ENCODE results near the gene FAM170B.

FAM170B gene

DNA sequence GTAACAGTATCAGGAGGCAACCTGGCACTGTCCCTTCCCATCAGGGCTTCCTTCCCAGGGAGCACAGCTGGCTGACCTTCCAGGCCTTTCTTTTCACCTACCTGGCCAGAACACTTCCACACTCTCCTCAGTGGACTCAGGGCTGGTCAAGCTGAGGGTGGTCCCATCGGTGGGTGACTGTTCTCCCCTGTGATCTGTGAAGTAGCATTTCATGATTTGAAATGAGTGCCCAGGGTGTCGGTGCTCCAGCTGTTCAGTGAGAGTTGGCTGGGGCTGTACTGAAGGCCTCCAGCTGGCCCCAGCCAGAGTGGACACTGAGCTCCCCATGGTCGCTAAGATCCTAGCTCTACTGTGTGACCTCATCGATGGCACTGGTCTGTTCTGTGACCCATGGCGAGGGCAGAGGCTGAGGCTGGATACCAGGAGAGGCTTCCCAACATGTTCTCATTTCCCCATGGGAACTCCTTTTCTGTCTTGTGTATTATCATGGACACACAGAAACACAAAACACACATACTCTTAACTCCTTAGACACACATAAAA, at the start of gene FAM170B:
FAM170B (minus strand) TSS at position 316 of the 543 bp plus-strand sequence; CDS start at position 213, 103 bp downstream.
- no peak for DNase-seq (ENCODE audit: low spot score)

DNA sequence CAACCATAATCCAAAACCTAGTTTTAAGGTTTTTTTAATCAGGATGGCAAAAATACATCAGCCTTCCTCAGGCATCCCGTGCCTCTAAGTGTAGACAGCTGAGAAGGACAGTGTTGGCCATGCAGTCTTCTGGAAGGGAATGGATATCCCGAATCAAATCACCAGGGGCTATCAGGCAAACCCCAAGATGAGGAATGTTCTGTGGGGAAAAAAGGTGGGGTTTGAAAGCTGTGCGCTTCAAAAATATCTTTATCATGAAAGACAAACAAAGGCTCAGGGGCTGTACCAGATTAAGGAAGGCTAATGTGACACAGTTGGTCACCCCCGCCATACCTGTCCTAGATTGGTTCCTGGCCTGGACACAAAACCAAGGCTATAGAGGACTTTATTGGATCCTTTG, 49.0 kb upstream of the FAM170B start:
- no peak for DNase-seq (ENCODE audit: low spot score)

DNA sequence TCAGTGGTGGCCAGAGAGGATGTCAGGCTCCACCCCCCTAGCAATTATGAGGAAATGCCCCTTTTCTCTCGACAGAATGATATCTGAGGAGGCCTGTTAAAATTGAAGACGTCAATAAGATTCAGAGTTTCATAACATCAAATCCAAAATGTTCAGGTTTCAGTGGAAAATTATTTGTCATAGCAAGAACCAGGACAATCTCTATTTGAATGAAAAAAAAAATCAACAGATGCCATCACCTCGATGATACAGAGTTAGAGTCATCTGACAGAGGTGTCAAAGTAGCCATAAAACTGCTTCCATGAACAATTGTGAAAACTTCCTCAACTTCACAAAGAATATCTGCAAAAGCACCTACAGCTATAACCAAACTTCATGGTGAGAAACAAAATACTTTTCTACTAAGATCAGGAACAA, 46.6 kb upstream of the FAM170B start:
- no peak for DNase-seq (ENCODE audit: low spot score)

DNA sequence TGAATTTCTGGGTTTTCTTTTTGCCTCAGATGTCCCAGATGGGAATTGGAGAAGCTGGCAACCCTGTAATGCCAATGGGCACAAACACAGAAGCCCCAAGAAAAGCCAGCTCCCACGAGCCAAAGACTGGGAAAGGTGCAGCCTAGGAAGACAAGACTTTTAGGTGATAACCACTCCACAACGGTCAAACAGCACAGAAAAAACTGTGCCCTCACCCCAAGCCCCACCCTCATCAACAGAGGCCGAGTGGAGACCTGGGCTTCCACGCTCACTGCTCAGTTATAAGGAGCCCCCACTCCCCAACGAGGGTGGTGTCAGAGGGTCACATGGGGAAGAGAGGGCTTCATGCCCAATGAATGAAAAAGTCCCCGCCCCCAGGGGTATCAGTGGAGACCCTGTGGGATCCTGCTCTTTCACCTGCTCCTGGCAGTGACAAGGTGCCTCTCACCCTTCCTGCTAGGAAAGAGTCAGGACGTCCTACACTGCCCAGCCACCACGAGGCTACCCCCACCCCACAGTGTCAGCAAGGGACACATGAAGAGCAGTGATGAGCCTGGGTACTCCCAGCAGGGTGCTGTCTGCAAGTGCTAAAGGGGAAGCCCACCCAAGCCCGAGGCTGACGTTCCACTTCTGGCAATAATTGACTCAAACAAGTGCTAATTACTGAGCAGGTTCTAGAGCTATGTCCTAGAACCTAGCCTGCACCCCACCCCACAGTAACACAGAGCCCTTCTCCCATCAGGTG, 46.0 kb upstream of the FAM170B start:
- no peak for DNase-seq (ENCODE audit: low spot score)

DNA sequence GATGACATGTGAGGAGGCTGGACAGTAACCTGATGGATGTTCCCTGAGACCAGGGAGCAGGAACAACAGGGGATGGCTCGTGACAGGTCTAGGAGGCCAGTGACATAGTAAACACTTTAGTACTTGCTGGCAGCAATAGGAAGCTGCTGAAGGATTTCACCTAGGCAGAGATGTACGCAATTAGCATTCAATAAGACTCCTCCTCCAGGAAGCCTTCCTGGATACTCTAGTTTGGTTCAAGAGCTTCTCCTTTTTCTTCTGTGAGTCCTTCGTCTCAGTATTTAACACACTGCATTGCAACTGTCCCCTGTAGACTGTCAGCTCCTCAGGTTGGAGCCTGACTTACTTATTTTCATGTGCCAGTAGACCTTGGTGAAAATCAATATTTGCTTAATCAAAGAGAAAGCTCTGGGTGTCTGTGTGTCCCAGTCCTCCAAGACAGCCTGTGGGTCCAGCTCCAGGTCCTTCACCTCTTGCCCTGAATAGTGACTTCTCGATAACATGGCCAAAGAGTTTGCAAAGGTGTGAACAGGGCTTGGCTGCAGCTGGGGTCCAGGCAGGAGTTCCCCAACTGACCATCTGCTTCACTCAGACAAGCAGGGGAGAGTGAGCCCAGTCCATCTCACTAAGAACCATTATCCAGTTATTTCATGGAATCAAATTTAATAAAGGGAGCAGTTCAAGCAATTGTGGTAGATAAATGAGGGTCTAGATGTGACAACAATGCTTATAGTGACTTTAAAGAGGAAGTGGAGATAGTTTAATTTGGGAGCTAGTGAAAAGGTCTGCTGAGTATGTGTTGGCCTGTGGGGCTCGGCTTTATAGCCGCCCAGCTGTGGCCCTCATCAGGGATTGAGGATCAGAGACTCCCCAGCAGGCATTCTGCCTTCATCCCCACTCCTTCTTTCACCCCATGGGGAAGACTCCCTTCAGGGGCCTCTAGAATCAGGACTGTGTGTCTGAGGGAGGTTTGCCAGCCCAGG, 45.0 kb upstream of the FAM170B start:
- DNase-seq (ENCODE audit: low spot score): no peak

DNA sequence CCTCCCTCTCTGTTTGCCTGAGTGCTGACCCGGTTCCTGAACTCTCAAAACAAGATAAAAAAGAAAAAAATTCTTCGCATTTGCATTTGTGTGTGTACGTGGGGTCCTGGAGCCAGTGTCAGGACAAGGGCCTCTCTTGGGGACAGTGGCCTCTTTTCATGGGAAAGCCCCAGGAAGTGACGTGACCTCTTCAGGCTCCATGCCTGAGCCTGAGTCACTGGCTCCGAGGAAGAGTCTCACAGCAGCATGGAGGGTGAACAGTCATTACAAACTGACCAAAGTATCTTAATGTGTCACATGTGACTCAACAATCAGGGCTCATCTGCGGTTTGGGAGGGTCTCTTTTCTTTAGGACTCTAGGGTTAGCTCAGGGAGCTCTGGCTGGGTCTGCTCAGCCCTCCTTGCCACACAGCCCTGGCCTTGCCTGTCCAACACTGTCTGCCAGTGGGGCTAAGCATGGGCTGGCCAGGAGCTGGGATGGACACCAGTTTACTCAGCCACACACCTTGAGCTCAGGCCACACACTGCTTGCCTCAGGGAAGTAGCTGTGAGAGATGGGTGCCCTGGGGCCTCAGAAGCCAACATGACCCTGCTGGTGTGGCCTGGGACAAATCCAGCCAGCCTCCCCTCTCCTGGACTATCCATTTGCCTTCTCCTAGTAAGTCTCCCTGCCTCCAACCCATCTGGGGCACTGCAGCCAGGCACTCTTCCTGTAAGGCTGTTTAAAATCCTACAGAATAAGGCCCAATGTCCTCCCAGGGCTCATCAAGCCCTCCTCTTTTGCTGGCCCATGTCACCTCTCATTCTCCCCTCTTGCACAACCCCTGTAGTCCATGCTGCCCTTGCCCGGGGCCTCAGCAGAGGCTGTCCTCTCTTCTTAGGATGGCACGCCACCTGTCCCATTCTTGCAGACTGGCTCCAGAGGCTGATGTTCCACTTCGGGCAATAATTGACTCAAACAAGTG, 43.9 kb upstream of the FAM170B start:
- peak; percentile 94 for DNase-seq (ENCODE audit: low spot score)

DNA sequence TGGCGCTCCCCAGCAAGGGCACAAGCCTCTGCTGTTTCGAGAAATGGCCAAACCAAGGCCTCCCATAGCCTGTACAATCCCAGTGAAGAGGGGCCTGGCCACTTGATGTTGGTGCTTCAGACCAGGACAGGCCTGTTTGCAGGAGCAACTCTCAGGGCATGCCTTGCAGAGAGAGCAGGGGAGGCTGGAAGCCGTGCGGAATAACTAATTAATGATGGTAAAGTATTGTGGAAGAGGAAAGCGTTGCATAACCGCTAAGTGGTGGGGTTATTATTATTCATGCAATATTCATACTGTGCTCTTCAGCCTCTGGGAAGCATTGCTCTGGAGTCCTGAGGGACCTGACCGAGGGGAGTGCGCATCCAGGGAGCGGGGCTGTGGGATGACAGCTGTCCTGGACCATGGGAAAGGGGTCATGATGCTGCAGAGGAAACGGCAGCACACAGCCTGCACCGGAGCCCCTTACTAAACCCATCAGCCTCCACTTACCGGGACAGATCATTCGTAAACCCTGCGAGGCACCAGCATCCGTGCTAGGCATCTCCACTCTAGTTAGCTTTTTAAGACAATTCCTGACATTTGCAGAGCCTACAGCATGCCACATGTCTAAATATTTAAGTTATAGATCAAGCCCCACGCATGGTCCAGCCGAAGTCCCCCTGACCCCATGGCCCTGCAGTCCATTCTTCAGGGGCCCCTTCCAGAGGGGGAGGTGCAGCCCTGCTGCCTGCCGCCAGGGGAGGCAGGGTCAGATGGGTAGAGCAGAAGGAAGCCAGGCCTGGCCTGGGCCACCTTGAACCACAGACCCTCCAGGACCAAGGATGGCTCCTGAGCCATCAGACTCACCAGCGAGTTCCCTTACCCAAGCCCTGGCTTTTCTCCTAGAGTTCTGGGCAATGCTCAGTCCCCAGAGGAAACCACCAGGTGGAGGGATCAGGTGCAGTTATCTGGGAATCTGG, 42.8 kb upstream of the FAM170B start:
- no peak for DNase-seq (ENCODE audit: low spot score)

DNA sequence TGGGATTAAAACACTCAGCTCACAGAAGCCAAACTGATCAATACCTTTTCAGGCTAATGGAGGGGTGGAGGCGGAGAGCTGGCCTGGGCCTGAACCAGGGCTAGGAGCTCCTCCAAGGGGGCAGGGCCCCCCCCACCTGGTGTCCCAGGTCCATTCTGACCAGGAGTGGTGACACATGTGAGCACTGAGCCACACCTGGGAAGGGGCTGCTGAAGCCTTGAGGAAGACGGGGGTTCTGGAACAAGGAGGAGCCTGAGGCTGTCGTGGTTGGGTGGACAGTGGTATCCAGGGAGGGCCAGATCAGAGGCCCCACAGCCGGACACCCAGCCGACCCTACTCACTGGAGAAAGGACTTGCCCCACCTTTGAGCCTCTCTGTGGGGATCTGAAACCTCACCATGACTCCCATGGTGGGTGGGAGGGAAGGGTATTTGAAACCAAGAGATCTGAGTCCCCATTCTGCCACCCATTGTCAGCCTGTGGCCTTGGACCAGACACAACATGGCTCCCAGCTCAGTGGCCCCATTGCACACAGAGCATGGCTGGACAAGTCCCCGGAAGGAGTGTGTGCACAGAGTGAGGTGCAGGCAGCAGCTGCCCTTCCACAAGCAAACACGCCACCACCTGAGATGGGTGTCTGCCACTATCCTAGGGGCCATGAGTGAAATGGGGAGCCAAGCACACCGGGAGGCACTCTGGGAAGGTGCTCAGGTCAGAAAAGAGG, 41.9 kb upstream of the FAM170B start:
- no peak for DNase-seq (ENCODE audit: low spot score)

DNA sequence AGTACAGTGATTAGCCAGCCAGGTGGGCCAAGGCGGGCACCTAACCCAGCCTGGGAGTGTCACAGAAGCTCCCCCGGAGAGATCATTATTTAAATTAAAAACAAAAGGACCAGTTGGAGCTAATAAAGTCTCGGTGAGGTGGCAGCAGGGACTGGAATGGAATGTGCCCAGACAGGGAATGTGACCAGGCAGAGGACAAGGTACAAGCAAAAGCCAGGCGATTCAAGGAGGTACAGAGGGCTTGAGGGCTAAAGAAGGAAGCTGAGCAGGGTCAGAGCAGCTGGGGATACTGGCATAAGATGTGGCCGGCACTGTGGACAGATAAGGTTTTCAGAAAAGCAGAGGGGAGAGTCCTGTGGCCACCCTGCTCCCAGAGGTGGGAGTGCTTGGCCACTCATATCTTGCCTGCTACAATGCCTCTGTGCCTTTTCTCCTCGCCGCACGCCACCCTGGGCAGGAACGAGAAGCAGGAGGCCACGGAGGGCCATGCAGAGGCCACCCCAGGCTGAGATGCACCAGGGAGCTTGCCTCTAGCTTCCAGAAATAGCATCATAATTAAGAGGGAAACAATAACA, 41.2 kb upstream of the FAM170B start:
- DNase-seq (ENCODE audit: low spot score): no peak

DNA sequence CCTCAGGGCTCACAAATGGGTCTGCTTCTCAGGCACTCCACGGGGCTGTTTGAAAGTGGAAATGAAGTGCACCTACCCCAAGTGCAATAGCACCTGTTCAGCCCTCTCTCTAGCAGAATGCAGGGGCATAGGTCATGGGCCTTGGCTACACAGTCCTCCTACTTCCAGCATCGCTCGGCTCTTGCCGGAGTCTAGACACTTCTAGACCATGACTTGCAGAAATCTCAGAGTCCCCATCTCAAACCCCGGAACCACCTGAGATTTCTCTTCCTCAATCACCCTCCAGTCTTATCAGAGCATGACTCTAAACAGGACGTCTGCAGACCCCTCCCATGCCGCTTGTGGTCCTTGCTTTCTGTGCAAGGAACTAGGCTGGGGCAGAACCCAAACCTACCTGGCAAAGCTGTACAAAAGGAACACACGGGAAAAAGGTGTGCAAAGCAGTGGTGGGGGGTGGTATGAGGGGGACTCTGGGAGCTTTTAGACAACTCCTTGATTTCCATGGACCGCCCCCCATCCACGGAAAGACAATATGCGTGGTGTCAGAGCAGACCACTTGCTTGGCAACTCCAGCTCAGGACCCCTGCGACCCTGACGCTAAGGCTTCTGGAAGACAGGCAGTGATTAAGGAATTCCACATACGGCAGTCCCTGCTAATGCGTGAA, 40.6 kb upstream of the FAM170B start:
- no peak for DNase-seq (ENCODE audit: low spot score)

DNA sequence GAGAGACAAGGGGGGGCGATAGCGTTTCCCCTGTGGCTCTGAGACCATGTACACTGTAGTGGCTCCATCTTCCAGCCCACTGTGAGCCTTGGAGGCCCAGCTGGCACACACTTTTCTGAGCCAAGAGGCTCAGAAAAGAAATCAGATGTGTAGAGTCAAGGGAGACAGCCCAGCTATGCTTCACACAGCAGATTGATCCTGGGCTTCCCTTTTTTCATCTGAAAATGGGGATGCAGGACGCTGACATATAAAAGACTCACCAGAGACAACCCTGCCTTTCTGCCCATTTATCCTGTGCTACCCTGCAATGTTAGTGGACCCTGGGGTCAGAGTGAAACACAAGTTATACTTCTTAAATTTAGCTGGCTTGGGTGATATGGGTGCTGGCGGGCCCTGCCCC, 40.0 kb upstream of the FAM170B start:
- no peak for DNase-seq (ENCODE audit: low spot score)

DNA sequence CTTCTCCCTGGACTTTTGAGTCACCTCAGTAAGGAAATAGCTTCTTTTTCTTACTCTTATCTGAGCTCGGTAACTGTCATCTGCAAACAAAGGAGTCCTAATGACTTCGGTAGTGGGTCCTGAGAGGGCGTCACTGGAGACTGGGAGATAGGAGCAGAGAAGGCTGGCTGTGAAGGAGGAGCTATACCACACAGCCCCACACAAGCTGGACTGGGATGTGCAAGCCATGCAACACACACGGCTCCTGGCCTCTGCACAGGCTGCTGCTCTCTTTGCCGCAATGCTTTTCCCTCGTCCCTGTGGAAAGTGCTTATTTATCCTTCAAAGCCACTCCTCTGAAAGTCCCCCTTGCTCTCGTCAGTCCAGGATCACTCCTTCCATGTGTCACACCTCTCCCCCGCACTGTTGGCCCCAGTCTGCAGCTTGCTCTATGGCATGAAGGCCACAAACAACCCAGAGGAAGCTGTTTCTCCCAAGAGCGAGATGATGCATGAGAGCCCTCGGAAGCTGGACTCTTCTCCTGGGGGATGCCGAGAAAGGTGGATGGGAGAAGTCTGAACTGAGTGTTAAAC, 39.5 kb upstream of the FAM170B start:
- DNase-seq (ENCODE audit: low spot score): no peak

DNA sequence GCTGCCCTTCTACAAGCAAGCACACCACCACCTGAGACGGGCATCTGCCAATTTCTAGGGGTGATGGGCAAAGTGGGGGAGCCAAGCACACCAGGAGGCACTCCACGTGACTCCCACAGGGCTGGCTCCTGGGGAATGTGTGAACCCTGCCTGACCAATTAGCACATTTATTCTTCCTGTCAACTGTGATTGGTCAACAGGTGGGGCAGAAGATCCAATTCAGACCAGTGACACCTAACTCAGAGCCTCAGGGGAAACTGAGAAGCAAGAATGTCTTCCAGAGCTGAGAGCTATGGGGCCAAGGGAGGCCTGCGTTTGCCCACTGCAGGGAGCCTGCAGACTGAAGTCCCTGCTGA, 38.9 kb upstream of the FAM170B start:
- DNase-seq (ENCODE audit: low spot score): no peak

DNA sequence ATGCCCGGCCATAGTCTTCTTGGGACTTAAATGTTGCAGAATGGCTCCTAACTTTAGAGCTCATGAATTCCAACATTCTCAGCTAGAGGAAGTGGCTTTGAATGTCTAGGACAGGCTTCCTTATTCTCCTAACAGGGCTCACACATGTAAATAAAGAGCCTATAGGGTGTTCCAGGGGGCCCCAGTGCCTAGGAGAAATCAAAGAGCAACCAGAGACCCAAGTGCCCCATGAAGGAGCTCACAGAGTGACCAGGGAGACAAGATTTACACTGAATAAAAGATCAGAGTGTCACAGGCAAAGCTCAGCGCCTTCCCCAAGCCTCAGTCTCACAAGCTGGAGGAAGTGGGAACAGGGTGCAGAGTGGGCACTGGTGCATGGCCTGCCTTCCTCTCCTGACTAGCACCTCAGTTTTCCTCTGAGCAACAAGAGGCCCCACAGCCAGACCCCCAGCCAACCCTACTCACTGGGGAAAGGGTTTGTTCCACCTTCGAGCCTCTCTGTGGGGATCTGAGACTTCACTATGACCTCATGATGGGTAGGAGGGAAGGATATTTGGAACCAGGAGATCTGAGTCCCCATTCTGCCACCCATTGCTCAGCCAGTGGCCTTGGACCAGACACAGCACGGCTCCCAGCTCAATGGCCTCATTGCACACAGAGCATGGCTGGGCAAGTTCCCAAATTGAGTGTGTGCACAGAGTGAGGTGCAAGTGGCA, 38.4 kb upstream of the FAM170B start:
- no peak for DNase-seq (ENCODE audit: low spot score)

DNA sequence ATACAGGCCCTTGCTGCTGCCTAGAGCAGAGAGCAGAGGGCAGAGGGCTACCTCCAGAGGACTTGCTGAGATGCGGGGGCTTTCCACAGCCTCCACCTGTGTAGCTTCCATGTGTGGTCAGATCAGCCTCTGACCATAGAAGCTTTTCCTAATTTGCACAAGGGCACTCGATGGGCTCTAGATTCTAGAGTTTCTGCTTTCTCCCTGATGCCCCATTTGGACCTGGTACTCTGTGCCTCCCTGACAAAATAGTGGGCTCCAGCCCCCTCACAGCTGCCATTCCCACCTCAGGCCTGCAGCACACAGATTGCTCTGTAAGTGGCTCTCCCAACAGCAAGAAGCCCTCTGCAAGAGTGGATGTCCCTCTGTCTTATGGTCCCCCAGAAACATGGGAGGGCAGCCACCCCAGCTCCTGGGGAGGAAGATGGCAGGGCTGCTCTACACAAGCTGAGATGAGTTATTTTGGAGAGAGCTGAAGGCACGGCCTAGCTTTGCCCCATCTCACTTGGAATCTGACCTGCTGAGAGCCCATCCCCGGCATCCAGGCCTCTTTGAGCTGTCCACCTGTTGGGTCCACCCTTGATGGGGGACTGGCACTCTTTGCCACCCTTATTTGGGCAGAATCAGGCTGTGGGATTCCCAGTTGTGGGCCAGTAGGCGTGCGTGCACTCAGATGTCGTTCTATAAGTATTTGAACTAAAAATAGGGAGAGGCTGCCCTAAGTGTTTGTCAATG, 37.7 kb upstream of the FAM170B start:
- no peak for DNase-seq (ENCODE audit: low spot score)

DNA sequence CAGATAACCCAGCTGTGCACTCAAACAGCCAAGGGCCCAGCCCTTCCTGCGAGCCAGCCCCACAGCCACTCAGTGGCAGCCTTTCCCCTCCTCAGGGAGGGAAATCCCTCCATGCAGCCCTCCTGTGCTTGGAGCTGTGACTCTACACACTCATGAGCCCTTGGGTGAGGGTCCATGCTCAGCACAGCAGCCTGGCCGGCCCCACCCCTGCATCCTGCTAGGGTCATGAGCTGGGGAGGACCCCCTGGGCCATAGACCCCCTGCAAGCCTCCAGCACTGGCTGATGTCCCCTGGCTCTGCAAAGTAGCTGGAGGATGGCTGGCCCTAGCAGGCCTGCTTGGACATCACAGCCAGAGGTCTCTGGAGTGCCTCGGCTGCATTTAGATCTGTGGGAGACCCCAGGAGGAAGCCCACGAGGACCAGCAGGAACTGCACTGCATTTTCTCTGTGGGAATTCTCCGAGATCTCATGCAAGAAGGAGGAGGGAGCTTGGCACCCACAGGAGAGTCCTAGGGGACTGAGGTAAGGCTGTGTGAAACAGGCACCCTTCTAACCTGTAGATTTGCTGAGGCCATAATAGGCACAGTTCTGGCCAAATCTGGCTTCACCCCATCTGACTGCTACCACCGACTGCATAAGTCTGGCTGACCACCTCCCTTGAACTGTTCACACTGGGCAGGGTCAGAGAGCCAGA, 37.0 kb upstream of the FAM170B start:
- no peak for DNase-seq (ENCODE audit: low spot score)

DNA sequence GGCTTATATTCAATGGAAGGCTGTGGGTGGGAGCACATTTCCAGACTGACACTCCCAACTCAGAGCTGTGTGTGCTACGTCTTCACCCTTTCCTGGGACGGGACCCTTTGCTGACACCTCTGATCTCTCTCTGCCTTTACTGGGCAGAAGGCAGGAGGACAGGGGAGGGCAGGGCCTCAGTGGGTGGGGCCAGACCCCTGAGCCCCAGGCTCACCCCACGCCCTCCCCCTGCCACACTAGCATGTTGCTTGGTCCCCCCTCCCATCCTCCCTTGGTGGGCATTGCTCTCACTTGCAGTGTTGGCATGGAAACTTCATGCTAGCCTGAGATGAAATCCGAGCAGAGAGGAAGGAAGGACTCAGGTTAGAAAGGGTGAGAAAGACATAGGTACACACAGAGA, 36.0 kb upstream of the FAM170B start:
- DNase-seq (ENCODE audit: low spot score): no peak

Data from AG08395 (cell line).